Measurements from ENCODE around the gene HAUS7.

HAUS7 gene

DNA sequence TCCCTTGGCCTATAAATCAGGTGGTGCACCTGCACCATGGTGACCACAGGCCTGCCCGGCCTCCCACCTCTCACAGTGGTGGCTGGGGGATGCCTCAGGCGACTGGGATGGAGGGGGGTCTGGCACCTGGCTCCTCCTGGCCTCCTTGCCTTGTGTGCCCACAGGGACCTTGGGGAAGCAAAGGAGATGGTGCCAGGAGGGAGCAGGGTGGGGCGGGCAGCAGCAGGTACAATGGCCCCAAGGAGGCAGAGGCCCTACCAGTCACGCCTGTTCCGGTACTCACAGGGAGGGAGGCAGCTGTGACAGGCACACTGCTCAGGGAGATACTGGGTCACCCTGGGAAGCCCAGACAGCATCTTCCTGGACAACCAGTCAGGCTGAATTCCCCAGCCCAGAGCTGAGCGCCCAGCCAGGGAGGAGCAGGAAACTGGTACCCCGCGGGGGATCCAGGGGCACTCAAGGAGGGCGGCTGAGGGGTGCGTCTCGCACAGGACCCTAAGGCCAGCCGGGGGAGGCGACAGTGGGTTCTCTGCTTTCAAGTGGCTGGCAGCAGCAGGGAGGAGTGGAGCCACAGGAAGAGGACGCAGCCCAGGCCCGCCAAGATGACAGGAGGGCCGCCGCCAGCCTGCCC is 23.3 kb downstream of the HAUS7 start:
- POLR2A ChIA-PET: no interaction called here
- CTCF ChIA-PET: interaction anchor here (0.6 to 0.8 kb wide), 2 partner anchors 14 to 203 kb away, joined by 3 to 6 read pairs; no protein-coding TSS in a partner anchor
- H3K27ac ChIP-seq (ENCODE audit: extremely low read depth, low read depth, low read length): no peak overlapping the region
- no peaks in the 10 kb centered on the region for H3K4me1 ChIP-seq (ENCODE audit: control insufficient read depth, insufficient read depth, low read length)
- peaks cover 0 to 12% of the 10 kb centered on the region in 2 experiments; a peak in 1 of 3 replicates for H3K36me3 ChIP-seq (ENCODE audit: control insufficient read depth in 2 of 2, insufficient read depth in 1 of 2, low read length in 2 of 2)
- TF ChIP-seq REPIN1 (tag by site-specific recombination; IDR thresholded peaks at IDR 0.05; ENCODE audit: low read depth) (no peak), ZNF112 (tag by site-specific recombination; IDR thresholded peaks at IDR 0.05) (no peak), ZBTB20 (tag by site-specific recombination; IDR thresholded peaks at IDR 0.05) (no peak), EGR2 (tag by site-specific recombination; IDR thresholded peaks at IDR 0.05; ENCODE audit: low read depth) (no peak), ZNF629 (tag by site-specific recombination; IDR thresholded peaks at IDR 0.05) (no peak), ZNF658 (tag by site-specific recombination; IDR thresholded peaks at IDR 0.05) (no peak), ZNF132 (tag by site-specific recombination; IDR thresholded peaks at IDR 0.05; ENCODE audit: borderline replicate concordance) (no peak), PBX3 (CRISPR knock-in tag; IDR thresholded peaks at IDR 0.05) (no peak), ZNF114 (tag by site-specific recombination; IDR thresholded peaks at IDR 0.05) (no peak), ZNF623 (tag by site-specific recombination; IDR thresholded peaks at IDR 0.05) (no peak), BCL11B (tag by site-specific recombination; IDR thresholded peaks at IDR 0.05; ENCODE audit: low read depth) (no peak), ZNF416 (tag by site-specific recombination; IDR thresholded peaks at IDR 0.05) (no peak), PRDM1 (tag by site-specific recombination; IDR thresholded peaks at IDR 0.05) (no peak), ZNF677 (tag by site-specific recombination; IDR thresholded peaks at IDR 0.05) (no peak), ZFHX2 (tag by site-specific recombination; conservative IDR thresholded peaks at IDR 0.05) (no peak)
- TF ChIP-seq, protein P1, sequence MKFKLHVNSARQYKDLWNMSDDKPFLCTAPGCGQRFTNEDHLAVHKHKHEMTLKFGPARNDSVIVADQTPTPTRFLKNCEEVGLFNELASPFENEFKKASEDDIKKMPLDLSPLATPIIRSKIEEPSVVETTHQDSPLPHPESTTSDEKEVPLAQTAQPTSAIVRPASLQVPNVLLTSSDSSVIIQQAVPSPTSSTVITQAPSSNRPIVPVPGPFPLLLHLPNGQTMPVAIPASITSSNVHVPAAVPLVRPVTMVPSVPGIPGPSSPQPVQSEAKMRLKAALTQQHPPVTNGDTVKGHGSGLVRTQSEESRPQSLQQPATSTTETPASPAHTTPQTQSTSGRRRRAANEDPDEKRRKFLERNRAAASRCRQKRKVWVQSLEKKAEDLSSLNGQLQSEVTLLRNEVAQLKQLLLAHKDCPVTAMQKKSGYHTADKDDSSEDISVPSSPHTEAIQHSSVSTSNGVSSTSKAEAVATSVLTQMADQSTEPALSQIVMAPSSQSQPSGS (tag by site-specific recombination; IDR thresholded peaks at IDR 0.05; ENCODE audit: low read depth): no peak
- TF ChIP-seq, protein P2, sequence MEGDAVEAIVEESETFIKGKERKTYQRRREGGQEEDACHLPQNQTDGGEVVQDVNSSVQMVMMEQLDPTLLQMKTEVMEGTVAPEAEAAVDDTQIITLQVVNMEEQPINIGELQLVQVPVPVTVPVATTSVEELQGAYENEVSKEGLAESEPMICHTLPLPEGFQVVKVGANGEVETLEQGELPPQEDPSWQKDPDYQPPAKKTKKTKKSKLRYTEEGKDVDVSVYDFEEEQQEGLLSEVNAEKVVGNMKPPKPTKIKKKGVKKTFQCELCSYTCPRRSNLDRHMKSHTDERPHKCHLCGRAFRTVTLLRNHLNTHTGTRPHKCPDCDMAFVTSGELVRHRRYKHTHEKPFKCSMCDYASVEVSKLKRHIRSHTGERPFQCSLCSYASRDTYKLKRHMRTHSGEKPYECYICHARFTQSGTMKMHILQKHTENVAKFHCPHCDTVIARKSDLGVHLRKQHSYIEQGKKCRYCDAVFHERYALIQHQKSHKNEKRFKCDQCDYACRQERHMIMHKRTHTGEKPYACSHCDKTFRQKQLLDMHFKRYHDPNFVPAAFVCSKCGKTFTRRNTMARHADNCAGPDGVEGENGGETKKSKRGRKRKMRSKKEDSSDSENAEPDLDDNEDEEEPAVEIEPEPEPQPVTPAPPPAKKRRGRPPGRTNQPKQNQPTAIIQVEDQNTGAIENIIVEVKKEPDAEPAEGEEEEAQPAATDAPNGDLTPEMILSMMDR (tag by site-specific recombination; IDR thresholded peaks at IDR 0.05): no peak
- TF ChIP-seq, protein P3, sequence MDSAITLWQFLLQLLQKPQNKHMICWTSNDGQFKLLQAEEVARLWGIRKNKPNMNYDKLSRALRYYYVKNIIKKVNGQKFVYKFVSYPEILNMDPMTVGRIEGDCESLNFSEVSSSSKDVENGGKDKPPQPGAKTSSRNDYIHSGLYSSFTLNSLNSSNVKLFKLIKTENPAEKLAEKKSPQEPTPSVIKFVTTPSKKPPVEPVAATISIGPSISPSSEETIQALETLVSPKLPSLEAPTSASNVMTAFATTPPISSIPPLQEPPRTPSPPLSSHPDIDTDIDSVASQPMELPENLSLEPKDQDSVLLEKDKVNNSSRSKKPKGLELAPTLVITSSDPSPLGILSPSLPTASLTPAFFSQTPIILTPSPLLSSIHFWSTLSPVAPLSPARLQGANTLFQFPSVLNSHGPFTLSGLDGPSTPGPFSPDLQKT (IDR thresholded peaks at IDR 0.05; ENCODE audit: borderline replicate concordance, low read depth, low read length): no peak
- TF ChIP-seq, protein P4, sequence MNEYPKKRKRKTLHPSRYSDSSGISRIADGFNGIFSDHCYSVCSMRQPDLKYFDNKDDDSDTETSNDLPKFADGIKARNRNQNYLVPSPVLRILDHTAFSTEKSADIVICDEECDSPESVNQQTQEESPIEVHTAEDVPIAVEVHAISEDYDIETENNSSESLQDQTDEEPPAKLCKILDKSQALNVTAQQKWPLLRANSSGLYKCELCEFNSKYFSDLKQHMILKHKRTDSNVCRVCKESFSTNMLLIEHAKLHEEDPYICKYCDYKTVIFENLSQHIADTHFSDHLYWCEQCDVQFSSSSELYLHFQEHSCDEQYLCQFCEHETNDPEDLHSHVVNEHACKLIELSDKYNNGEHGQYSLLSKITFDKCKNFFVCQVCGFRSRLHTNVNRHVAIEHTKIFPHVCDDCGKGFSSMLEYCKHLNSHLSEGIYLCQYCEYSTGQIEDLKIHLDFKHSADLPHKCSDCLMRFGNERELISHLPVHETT (tag by site-specific recombination; IDR thresholded peaks at IDR 0.05): no peak
- no peaks in the 10 kb centered on the region for H3K9me3 ChIP-seq (ENCODE audit: control insufficient read depth, insufficient read depth, low read depth, low read length)
- H3K4me3 ChIP-seq (ENCODE audit: low read depth, low read length): no peak overlapping the region

- POLR2A ChIA-PET: no interaction called here
- peaks cover 0 to 12% of the 10 kb centered on the region in 2 experiments; a peak in 1 of 3 replicates for H3K36me3 ChIP-seq (ENCODE audit: control insufficient read depth in 2 of 2, insufficient read depth in 1 of 2, low read length in 2 of 2)
- CTCF ChIA-PET: interaction anchor here (0.8 kb wide), 1 partner anchor 15 kb away, joined by 6 read pairs; no protein-coding TSS in a partner anchor
- TF ChIP-seq, protein P5, sequence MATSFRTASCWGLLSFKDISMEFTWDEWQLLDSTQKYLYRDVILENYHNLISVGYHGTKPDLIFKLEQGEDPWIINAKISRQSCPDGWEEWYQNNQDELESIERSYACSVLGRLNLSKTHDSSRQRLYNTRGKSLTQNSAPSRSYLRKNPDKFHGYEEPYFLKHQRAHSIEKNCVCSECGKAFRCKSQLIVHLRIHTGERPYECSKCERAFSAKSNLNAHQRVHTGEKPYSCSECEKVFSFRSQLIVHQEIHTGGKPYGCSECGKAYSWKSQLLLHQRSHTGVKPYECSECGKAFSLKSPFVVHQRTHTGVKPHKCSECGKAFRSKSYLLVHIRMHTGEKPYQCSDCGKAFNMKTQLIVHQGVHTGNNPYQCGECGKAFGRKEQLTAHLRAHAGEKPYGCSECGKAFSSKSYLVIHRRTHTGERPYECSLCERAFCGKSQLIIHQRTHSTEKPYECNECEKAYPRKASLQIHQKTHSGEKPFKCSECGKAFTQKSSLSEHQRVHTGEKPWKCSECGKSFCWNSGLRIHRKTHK (tag by site-specific recombination; IDR thresholded peaks at IDR 0.05): no peak
- TF ChIP-seq, protein P6, sequence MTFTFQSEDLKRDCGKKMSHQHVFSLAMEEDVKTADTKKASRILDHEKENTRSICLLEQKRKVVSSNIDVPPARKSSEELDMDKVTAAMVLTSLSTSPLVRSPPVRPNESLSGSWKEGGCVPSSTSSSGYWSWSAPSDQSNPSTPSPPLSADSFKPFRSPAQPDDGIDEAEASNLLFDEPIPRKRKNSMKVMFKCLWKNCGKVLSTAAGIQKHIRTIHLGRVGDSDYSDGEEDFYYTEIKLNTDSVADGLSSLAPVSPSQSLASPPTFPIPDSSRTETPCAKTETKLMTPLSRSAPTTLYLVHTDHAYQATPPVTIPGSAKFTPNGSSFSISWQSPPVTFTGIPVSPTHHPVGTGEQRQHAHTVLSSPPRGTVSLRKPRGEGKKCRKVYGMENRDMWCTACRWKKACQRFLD (tag by site-specific recombination; IDR thresholded peaks at IDR 0.05): no peak
- TF ChIP-seq ZNF561 (tag by site-specific recombination; IDR thresholded peaks at IDR 0.05; ENCODE audit: borderline replicate concordance): no peak
Measured at GRCh38 chrX:153446636-153446936, 23.8 kb downstream of the HAUS7 start.

More at GRCh38 chrX:153446636-153446936, 23.8 kb downstream of the HAUS7 start:
- Histone ChIP-seq H3K9me3 (ENCODE audit: control insufficient read depth, insufficient read depth, low read depth, low read length) (no peaks in the 10 kb centered on the region), H3K4me3 (ENCODE audit: low read depth, low read length) (no peak overlapping the region), H3K27ac (ENCODE audit: extremely low read depth, low read depth, low read length) (no peak overlapping the region), H3K4me1 (ENCODE audit: control insufficient read depth, insufficient read depth, low read length) (no peaks in the 10 kb centered on the region)

All from HEK293 (cell line).